Right lobe of liver (tissue), 6 donors: Measurements from ENCODE around the gene KLHL8. TPM values are rescaled to one million over a fixed set of nuclear protein-coding genes. Genes with fewer than 3 reads are reported as not detected.

Experiments
- ATAC-seq, 4 donors: fragments of 200-7000 bp; cut with Tn5 transposase; one replicate each; pipeline ENCODE4 v1.9.1; 2020; ENCODE audit warnings: mild to moderate bottlenecking in 4 of 4, moderate library complexity in 4 of 4
- DNase-seq, 3 donors: peaks; one replicate each; pipeline ENCODE4 v3.0.0-alpha.2; 2020
- H3K27ac ChIP-seq, 3 donors: fragments of 200-600 bp; one replicate each; pipeline ENCODE4 v1.8.0; 2022
- H3K27me3 ChIP-seq, 2 donors: fragments of 200-600 bp; one replicate each; pipeline ENCODE4 v1.8.0; 2022
- H3K36me3 ChIP-seq, 4 donors: fragments of 200-600 bp; sonication (generic) in 1 of 4; one replicate each; pipeline versions ENCODE4 v1.5.1 to v1.8.0; 2017 to 2022; ENCODE audit warnings: control low read depth in 1 of 4
- H3K4me1 ChIP-seq, 4 donors: fragments of 200-600 bp; sonication (generic) in 1 of 4; one replicate each; pipeline versions ENCODE4 v1.5.1 to v1.8.0; 2017 to 2022; ENCODE audit warnings: control low read depth in 1 of 4
- H3K4me3 ChIP-seq, 3 donors: fragments of 200-600 bp; one replicate each; pipeline ENCODE4 v1.8.0; 2022
- H3K9me3 ChIP-seq, 4 donors: fragments of 200-600 bp; sonication (generic) in 1 of 4; one replicate each; pipeline versions ENCODE4 v1.5.1 to v1.8.0; 2017 to 2022; ENCODE audit warnings: control low read depth in 1 of 4
- POLR2A ChIP-seq: fragments of 450-650 bp; IDR thresholded peaks from one replicate; pipeline ENCODE4 v1.6.1; 2017; ENCODE audit warnings: antibody characterized with exemption, mild to moderate bottlenecking
- WGBS: methylation state at CpG from one replicate; pipeline ENCODE4 v1.1.6; 2018; ENCODE audit warnings: low coverage, low lambda C conversion rate; ENCODE audit not compliant: insufficient coverage; ENCODE audit errors: missing lambda C conversion rate; 5-methylcytosine and 5-hydroxymethylcytosine counted together
- intact Hi-C, 2 donors: fragments of 100-400 bp; cut with DNase I; formaldehyde crosslinking; loops; one replicate each; pipeline versions ENCODE4 v1.11.2 to v1.14.1; 2022
- total RNA-seq, 6 experiments: library from RNA; depleted of rRNA in 2 of 6; stranded (reverse); fragments of >200 nt in 2 of 6; fragmentation: NEBNext Ultra II Directional in 3 of 6; extraction: Animal tissue kit (Norgen Biotek cat#: 25700) in 3 of 6; gene quantifications; one replicate each; pipeline versions ENCODE4 v1.1.0 to v1.2.4, GENCODE V29; 2016 to 2023
- TF ChIP-seq, protein P1 (sequence below), 4 donors: fragments of 200-600 bp in 3 of 4; fragments of 450-650 bp in 1 of 4; IDR thresholded peaks; one replicate each; pipeline versions ENCODE4 v1.5.1 to v1.8.0; 2016 to 2022; ENCODE audit warnings: antibody characterized with exemption in 4 of 4, mild to moderate bottlenecking in 2 of 4
- donor health status: DM: no; HTN: yes; CAD: no.
- donor health status: DM: no; HTN: no; CAD: no.
- donor health status: DM: no; HTN: no; CAD: no.
- donor health status: DM: no; HTN: yes; CAD: no.
- donor health status: DM: no; HTN: yes; CAD: no.

Gene KLHL8
- total RNA-seq, 6 experiments from 2014 or later: 5.5 to 9.6 (median 7.2) TPM

DNA sequence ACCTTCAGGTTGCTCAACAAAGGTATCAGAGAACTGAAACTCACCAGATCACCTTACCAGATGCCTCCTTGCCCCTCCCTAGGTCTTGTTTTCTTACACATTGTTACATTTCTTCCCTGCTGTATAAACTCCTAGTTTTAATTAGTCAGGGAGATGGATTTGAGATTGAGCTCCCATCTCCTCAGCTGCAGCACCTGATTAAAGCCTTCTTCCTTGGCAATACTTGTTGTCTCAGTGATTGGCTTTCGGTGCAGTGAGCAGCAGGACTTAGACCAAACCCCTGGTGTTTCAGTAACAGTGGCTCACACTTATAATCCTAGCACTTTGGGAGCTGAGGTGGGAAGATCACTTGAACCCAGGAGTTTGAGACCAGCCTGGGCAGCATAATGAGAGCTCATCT is 42.5 kb upstream of the KLHL8 start:
- ATAC-seq: no peak
- WGBS: 100% methylated on average over 1 of the region's 1 CpG
- Histone ChIP-seq H3K4me3 (no peak overlapping the region), H3K36me3 (no peaks in the 10 kb centered on the region), H3K27me3 (no peaks in the 10 kb centered on the region), H3K27ac (no peak overlapping the region), H3K9me3 (no peaks in the 10 kb centered on the region), H3K4me1 (no peaks in the 10 kb centered on the region)
- TF ChIP-seq, protein P1, sequence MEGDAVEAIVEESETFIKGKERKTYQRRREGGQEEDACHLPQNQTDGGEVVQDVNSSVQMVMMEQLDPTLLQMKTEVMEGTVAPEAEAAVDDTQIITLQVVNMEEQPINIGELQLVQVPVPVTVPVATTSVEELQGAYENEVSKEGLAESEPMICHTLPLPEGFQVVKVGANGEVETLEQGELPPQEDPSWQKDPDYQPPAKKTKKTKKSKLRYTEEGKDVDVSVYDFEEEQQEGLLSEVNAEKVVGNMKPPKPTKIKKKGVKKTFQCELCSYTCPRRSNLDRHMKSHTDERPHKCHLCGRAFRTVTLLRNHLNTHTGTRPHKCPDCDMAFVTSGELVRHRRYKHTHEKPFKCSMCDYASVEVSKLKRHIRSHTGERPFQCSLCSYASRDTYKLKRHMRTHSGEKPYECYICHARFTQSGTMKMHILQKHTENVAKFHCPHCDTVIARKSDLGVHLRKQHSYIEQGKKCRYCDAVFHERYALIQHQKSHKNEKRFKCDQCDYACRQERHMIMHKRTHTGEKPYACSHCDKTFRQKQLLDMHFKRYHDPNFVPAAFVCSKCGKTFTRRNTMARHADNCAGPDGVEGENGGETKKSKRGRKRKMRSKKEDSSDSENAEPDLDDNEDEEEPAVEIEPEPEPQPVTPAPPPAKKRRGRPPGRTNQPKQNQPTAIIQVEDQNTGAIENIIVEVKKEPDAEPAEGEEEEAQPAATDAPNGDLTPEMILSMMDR (IDR thresholded peaks at IDR 0.05): no peak
- TF ChIP-seq POLR2A: no peak
- DNase-seq: no peak
- intact Hi-C loops: no loop called here

DNA sequence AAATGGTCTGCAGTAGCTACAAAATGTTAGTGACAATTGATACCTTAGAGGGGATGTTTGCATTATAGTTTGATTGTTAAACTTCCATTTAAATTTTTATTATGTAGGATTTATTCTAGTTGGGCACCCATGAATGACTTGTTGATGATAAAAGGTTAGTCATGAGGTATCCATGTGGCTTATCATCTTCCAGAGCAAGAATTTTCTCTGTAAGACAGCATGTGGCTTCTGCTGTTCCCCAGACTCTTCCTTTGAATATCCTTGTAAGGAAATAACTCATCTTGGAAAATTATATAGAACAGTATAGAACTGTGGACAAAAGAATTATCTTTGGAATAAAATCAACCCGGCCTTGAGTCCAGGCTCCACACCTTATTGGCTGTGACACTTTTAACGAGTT is 40.1 kb upstream of the KLHL8 start:
- WGBS: 91% methylated on average over 2 of the region's 2 CpGs
- DNase-seq: no peak
- no peak overlapping the region for H3K27ac ChIP-seq
- no peak overlapping the region for H3K4me3 ChIP-seq
- no peaks in the 10 kb centered on the region for H3K9me3 ChIP-seq
- no peaks in the 10 kb centered on the region for H3K4me1 ChIP-seq
- no peaks in the 10 kb centered on the region for H3K36me3 ChIP-seq
- H3K27me3 ChIP-seq: no peaks in the 10 kb centered on the region
- intact Hi-C loops: no loop called here
- TF ChIP-seq POLR2A: no peak
- TF ChIP-seq, protein P1 (IDR thresholded peaks at IDR 0.05): no peak
- no peak for ATAC-seq

DNA sequence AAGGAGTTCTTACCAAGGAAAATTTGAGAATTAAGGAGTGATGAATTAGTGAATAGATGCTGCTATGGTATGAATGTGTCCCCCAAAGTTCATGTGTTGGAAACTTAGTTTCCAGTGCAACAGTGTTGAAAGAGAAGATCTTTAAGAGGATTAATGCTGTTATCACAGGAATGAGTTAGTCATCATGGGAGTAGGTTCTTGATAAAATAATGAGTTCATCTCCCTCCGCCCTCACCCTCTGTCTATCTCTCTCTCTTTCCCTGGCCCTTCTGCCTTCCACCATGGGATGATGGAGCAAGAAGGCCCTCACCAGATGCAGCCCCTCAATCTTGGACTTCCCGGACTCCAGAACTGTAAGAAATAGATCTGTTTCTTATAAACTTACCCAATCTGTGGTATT is 38.3 kb upstream of the KLHL8 start:
- Histone ChIP-seq H3K27ac (no peak overlapping the region), H3K9me3 (no peaks in the 10 kb centered on the region), H3K4me3 (no peak overlapping the region), H3K4me1 (no peaks in the 10 kb centered on the region), H3K36me3 (no peaks in the 10 kb centered on the region), H3K27me3 (no peaks in the 10 kb centered on the region)
- TF ChIP-seq, protein P1 (IDR thresholded peaks at IDR 0.05): no peak
- no peak for TF ChIP-seq POLR2A
- no peak for ATAC-seq
- DNase-seq: no peak
- intact Hi-C loops: no loop called here
- WGBS: 75% methylated on average over 1 of the region's 2 CpGs

DNA sequence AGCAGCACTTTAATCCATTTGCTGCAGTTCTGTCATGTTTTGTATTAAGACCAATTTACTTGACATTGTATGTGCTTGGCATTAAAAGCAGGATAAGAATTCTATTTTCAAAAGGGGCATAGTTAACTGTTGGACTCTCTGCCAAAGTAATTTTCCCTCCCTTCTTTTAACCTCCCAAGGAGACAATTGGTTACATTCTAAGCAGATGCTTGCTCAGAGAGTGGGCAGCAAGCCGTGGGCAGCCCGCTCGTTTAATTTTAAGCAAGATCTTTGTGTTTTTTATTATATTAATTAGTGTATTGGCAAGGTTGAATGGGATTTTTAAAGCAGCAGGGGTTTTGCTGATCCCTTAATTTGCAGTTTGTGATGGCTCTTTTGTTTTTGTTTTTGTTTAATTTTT is 37.1 kb upstream of the KLHL8 start:
- Histone ChIP-seq H3K36me3 (no peaks in the 10 kb centered on the region), H3K4me3 (no peak overlapping the region), H3K4me1 (no peaks in the 10 kb centered on the region), H3K9me3 (no peaks in the 10 kb centered on the region), H3K27me3 (no peaks in the 10 kb centered on the region), H3K27ac (no peak overlapping the region)
- DNase-seq (no peak), ATAC-seq (no peak)
- 66% methylated on average over 3 of the region's 3 CpGs for WGBS
- intact Hi-C loops: no loop called here
- TF ChIP-seq, protein P1 (IDR thresholded peaks at IDR 0.05): no peak
- no peak for TF ChIP-seq POLR2A

DNA sequence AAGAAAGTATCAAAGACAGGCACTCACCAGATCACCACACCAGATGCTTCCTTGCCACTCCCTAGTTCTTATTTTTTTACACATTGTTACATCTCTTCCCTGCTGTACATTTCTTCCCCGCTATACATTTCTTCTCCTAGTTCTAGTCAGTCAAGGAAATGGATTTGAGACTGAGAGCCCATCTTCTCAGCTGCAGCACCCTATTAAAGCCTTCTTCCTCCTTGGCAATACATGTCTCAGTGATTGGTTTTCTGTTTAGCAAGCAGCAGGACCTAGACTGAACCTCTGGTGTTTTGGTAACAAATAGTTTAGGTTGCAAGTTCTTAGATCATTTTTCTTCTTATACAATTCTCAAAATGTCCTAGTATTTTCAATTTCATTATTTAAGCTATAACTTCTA is 35.3 kb upstream of the KLHL8 start:
- Histone ChIP-seq H3K4me1 (peaks cover 0 to 6% (median 0%) of the 10 kb centered on the region in 4 donors), H3K27me3 (no peaks in the 10 kb centered on the region), H3K36me3 (no peaks in the 10 kb centered on the region), H3K9me3 (no peaks in the 10 kb centered on the region), H3K27ac (no peak overlapping the region), H3K4me3 (no peak overlapping the region)
- DNase-seq (no peak), ATAC-seq (no peak)
- no peak for TF ChIP-seq POLR2A
- TF ChIP-seq, protein P1 (IDR thresholded peaks at IDR 0.05): no peak
- WGBS: 86% methylated on average over 1 of the region's 1 CpG
- intact Hi-C loops: no loop called here
